ENCODE measurements around the gene SREBF2. TPM values are rescaled to one million over a fixed set of nuclear protein-coding genes. Genes with fewer than 3 reads are reported as not detected.

Gene SREBF2
- total and polyA plus RNA-seq, 2 of the 8 experiments (the other 6 are each of a cell fraction or from before 2014, with no cell fraction given): 125 to 144 TPM

GRCh38 chr22:41808400-41808799 is 24.5 kb upstream of the SREBF2 start (continued):
- TF ChIP-seq CTCF (IDR thresholded peaks at IDR 0.05; ENCODE audit: control extremely low read depth in 1 of 3, insufficient read depth in 1 of 3, low read depth in 1 of 3, low read length in 3 of 3) (no peak), POU5F1 (IDR thresholded peaks at IDR 0.05; ENCODE audit: low read depth, low read length) (no peak), MAX (IDR thresholded peaks at IDR 0.05) (no peak), CEBPB (IDR thresholded peaks at IDR 0.05; ENCODE audit: low read depth, low read length) (no peak), MAFK (IDR thresholded peaks at IDR 0.05; ENCODE audit: low read depth, low read length) (no peak)

Data from H1 (cell line).